GM10847 (cell line): ENCODE results near the gene RAB43.

Source experiments
- POLR2A ChIP-seq: IDR thresholded peaks from 2 replicates; pipeline ENCODE4 v1.6.1; 2011; ENCODE audit not compliant: insufficient read length; ENCODE audit errors: extremely low read depth

Gene RAB43

DNA sequence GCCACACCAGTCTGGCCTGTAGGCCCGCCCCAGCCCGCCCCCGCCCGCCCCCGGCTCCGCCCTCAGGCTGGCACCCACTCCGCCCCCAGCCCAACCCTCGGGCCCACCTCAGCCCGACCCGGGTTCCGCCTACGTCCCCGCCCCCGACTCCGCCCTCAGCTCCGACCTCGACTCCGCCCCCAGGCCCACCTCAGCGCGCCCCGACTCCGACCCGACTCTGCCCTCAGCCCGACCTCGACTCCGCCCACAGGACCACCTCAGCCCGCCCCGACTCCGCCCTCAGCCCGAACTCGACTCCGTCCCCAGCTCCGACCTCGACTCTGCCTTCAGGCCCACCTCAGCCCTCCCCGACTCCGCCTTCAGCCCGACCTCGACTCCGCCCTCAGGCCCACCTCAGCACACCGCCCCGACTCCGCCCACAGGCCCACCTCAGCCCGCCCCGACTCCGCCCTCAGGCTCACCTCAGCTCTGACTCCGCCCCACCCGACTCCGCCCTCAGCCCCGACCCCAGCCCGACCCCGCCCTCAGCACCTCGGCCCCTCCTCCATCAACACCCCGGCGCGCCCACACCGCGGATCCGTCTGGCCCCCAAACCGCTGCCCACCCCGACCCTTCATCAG is at the start of gene RAB43:
TSS of gene RAB43 (minus strand) at position 13 of the 620 bp plus-strand sequence. CDS start 315 bp downstream, outside the sequence.
- no peak for TF ChIP-seq POLR2A

DNA sequence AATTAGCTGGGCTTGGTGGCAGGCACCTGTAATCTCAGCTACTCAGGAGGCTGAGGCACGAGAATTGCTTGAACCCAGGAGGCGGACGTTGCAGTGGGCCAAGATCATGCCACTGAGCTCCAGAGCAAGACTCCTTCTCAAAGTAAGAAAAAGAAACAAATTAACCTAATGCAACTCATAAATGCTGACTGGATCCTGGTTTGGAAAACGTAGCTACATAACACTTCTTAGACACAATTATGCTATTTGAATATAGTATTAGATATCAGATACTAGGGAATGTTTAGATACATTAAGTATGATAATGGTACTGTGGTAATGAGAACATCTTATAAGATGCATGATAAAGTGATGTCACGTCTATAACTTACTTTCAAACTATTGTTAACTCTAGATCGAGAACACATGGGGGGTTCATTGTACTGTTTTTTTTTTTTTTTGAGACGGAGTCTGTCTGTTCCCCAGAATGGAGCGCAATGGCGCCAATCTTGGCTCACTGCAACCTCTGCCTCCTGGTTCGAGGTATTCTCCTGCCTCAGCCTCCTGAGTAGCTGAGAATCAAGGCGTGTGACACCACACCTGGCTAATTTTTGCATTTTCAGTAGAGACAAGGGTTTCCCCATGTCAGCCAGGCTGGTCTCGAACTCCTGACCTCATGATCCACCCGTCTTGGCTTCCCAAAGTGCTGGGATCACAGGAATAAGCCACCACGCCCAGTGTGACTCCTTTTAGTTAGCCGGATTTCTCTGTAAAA is 45.2 kb upstream of the RAB43 start:
- TF ChIP-seq POLR2A = no peak

DNA sequence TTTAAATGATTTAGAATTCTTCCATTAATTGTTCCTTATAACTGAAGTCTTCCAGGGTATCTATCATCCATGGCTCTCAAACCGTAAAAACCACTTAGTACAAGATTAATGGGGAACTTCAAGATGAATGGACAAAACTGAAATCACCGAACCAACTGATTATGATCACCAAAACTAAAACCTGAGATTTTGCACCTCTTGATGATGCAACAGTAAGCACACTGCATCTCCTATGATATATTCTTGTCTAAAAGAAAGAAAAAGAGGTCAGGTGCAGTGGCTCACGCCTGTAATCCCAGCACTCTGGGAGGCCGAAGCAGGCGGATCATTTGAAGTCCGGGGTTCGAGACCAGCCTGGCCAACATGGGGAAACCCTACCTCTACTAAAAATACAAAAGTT is 42.9 kb upstream of the RAB43 start:
- TF ChIP-seq POLR2A = no peak

- no peak for TF ChIP-seq POLR2A
These were observed 41.4 kb upstream of the RAB43 start for GRCh38 chr3:129162729-129163579.

DNA sequence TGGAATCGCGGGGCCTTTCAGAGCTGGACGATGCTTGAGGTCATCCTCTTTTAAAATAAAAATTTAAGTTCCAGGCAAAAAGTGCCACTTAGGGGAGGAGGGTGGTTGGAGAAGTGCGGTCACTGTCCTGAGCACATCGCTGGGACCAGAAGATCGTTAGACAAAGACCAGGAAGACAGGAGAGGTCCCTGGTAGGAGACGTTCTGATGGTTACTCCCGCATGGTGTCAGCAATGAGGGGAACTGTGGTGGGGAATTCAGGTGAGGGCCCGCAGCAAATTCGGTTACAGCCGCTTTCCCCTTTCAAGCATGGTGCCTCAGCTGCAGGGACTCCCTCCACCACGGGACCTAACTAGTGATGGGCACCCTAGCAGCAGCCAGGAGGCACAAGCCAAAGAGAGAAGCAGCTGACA is 40.3 kb upstream of the RAB43 start:
- no peak for TF ChIP-seq POLR2A

DNA sequence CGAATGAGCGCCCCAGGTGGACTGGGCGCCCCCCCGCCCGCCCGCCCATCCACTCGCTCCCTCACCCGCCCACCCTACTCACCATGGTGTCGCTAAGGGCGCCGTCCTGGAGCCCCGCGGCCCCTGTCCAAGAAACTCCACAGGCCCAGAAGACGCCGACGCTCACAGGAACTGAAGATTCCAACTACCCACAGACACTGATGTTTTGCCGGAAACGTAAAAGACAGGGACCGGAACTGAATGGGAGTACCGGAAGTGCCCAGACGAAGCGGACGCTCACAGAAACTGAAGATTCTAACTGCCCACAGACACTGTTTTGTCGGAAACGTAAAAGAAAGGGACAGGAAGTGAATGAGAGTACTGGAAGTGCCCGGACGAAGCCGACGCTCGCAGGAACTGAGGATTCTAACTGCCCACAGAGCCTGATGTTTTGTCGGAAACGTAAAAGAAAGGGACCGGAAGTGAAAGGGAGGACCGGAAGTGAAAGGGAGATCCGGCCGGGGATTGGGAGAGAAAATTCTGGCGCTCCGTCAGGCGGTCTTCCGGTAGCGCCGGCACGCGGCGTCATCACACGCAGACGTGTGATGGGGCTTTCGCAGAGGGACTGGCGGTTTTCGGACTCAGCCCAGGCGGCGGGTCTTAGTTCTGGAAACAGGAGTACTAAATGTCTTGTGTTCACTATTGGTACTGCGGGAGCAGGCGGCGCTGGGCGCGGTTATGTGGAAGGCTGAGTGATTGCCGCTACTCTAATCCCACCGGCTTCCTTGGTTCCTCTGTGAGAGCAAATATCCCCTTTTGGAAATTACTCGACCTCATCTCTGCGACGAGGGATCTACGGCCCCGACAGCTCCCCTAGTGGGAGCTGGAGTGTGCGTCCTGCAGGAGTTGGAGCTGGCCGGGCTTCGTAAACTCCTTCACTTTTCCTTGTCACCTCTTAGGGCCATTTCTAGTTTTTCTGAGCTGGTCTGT is 39.6 kb upstream of the RAB43 start, which contains the start of gene ISY1:
TSS of gene ISY1 (minus strand) at position 173 of the 969 bp plus-strand sequence. CDS start at position 85, 88 bp downstream.
- peak; percentile 96 for TF ChIP-seq POLR2A

- no peak for TF ChIP-seq POLR2A
These were observed 23.2 kb upstream of the RAB43 start for GRCh38 chr3:129144786-129145185.

DNA sequence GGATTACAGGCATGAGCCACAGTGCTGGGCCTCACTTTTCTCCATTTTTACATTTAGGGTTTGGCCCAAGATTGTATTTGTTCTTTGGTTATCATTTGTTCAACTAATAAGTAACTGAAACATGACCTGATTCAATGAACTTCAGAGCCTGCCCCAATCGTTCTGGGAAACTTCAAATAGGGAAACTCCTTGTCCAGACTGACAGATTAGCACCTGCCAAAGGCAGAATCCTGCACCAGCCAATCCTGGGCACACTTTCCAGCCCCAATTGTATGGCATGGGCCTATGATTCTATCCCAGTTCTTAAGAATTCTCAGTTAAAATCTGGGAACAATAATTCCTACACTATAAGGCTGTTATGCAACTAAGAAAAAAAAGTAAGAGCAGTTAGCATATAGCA is 18.3 kb upstream of the RAB43 start:
- no peak for TF ChIP-seq POLR2A

GRCh38 chr3:129132097-129132866 is 10.7 kb upstream of the RAB43 start:
- TF ChIP-seq POLR2A = no peak

GRCh38 chr3:129131465-129132088 is 10.0 kb upstream of the RAB43 start:
- no peak for TF ChIP-seq POLR2A

DNA sequence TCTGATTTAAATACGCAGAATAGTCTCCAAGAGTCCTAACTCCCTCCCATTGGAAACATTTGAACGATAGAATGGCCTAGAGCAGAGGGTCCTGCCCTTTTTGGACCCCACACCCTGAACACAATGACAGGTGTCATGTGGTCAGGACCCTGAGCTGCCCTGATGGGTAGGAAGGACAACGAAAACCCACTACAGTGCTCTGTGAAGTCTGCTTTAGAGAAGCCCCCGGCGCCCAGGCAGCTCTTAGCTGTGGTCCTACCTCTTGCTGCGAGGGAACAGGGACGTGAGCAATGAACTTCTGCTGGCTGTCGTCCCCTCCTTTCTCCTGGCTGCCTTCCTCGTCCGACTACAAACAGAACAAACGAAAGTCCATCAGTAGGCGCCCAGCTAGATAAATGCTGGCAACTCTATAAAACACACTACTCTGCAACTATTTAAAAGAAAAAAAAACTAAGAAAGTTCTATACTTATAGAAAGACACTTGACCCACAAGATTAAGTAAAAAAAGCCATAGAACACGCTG is 8.7 kb upstream of the RAB43 start:
- no peak for TF ChIP-seq POLR2A

- TF ChIP-seq POLR2A = no peak
These were observed 7.0 kb upstream of the RAB43 start for GRCh38 chr3:129128357-129129155.
